Measurements from ENCODE around the gene RBM44. TPM values are rescaled to one million over a fixed set of nuclear protein-coding genes. Genes with fewer than 3 reads are reported as not detected.

RBM44 gene
- total RNA-seq, 1 experiment from 2014 or later: 0.14 TPM

GRCh38 chr2:237876061-237876526, 77.5 kb downstream of the RBM44 start:
- DNase-seq: no peak
- TF ChIP-seq, protein P1, sequence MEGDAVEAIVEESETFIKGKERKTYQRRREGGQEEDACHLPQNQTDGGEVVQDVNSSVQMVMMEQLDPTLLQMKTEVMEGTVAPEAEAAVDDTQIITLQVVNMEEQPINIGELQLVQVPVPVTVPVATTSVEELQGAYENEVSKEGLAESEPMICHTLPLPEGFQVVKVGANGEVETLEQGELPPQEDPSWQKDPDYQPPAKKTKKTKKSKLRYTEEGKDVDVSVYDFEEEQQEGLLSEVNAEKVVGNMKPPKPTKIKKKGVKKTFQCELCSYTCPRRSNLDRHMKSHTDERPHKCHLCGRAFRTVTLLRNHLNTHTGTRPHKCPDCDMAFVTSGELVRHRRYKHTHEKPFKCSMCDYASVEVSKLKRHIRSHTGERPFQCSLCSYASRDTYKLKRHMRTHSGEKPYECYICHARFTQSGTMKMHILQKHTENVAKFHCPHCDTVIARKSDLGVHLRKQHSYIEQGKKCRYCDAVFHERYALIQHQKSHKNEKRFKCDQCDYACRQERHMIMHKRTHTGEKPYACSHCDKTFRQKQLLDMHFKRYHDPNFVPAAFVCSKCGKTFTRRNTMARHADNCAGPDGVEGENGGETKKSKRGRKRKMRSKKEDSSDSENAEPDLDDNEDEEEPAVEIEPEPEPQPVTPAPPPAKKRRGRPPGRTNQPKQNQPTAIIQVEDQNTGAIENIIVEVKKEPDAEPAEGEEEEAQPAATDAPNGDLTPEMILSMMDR (IDR thresholded peaks at IDR 0.05; ENCODE audit: insufficient read depth in 1 of 2, low read depth in 1 of 2, low read length in 1 of 2, severe bottlenecking in 1 of 2, unreplicated experiment in 1 of 2): no peak
- Histone ChIP-seq H3K9me3 (no peaks in the 10 kb centered on the region), H3K36me3 (ENCODE audit: control insufficient read depth, insufficient read depth, low read length) (no peaks in the 10 kb centered on the region), H3K4me3 (ENCODE audit: low read depth, low read length) (no peak overlapping the region), H3K4me1 (no peaks in the 10 kb centered on the region), H3K27me3 (replicated peaks; ENCODE audit: control insufficient read depth, insufficient read depth, low read length) (no peaks in the 10 kb centered on the region)
- POLR2A ChIA-PET: no interaction called here
- intact Hi-C loops (cut with micrococcal nuclease; ENCODE audit: unreplicated experiment): no loop called here
- no peaks in the 10 kb centered on the region for H3K36me3 Mint-ChIP-seq (ENCODE audit: insufficient read depth, unreplicated experiment)
- BruUV-seq (replicated peaks): no TSS peak
- H3K9me3 Mint-ChIP-seq (ENCODE audit: unreplicated experiment): no peaks in the 10 kb centered on the region
- H3K27me3 Mint-ChIP-seq (ENCODE audit: insufficient read depth, unreplicated experiment): no peaks in the 10 kb centered on the region
- no peaks in the 10 kb centered on the region for H3K4me1 Mint-ChIP-seq (ENCODE audit: low read depth, unreplicated experiment)
- no peak overlapping the region for H3K27ac Mint-ChIP-seq (ENCODE audit: unreplicated experiment)
- H3K4me3 Mint-ChIP-seq (ENCODE audit: unreplicated experiment): no peak overlapping the region
- CTCF ChIA-PET: no interaction called here

- intact Hi-C loops (cut with micrococcal nuclease; ENCODE audit: unreplicated experiment): no loop called here
- BruUV-seq (replicated peaks): no TSS peak
- no peaks in the 10 kb centered on the region for H3K4me1 Mint-ChIP-seq (ENCODE audit: low read depth, unreplicated experiment)
These were observed 78.0 kb downstream of the RBM44 start for GRCh38 chr2:237876532-237876931.

GRCh38 chr2:237876951-237877491, 78.4 kb downstream of the RBM44 start:
- Mint-ChIP-seq H3K4me1 (ENCODE audit: low read depth, unreplicated experiment) (no peaks in the 10 kb centered on the region), H3K9me3 (ENCODE audit: unreplicated experiment) (no peaks in the 10 kb centered on the region), H3K4me3 (ENCODE audit: unreplicated experiment) (no peak overlapping the region), H3K27me3 (ENCODE audit: insufficient read depth, unreplicated experiment) (no peaks in the 10 kb centered on the region), H3K27ac (ENCODE audit: unreplicated experiment) (no peak overlapping the region), H3K36me3 (ENCODE audit: insufficient read depth, unreplicated experiment) (no peaks in the 10 kb centered on the region)
- no TSS peak for BruUV-seq (replicated peaks)
- TF ChIP-seq, protein P1 (IDR thresholded peaks at IDR 0.05; ENCODE audit: insufficient read depth in 1 of 2, low read depth in 1 of 2, low read length in 1 of 2, severe bottlenecking in 1 of 2, unreplicated experiment in 1 of 2): no peak
- H3K4me1 ChIP-seq: no peaks in the 10 kb centered on the region
- H3K36me3 ChIP-seq (ENCODE audit: control insufficient read depth, insufficient read depth, low read length): no peaks in the 10 kb centered on the region
- POLR2A ChIA-PET: no interaction called here
- CTCF ChIA-PET: no interaction called here
- no peaks in the 10 kb centered on the region for H3K27me3 ChIP-seq (replicated peaks; ENCODE audit: control insufficient read depth, insufficient read depth, low read length)
- intact Hi-C loops (cut with micrococcal nuclease; ENCODE audit: unreplicated experiment): no loop called here
- no peak for DNase-seq
- no peak overlapping the region for H3K4me3 ChIP-seq (ENCODE audit: low read depth, low read length)
- no peaks in the 10 kb centered on the region for H3K9me3 ChIP-seq

More at GRCh38 chr2:237876532-237876931, 78.0 kb downstream of the RBM44 start:
- H3K9me3 Mint-ChIP-seq (ENCODE audit: unreplicated experiment): no peaks in the 10 kb centered on the region
- H3K4me1 ChIP-seq: no peaks in the 10 kb centered on the region
- H3K4me3 Mint-ChIP-seq (ENCODE audit: unreplicated experiment): no peak overlapping the region
- TF ChIP-seq, protein P1 (IDR thresholded peaks at IDR 0.05; ENCODE audit: insufficient read depth in 1 of 2, low read depth in 1 of 2, low read length in 1 of 2, severe bottlenecking in 1 of 2, unreplicated experiment in 1 of 2): no peak
- H3K36me3 ChIP-seq (ENCODE audit: control insufficient read depth, insufficient read depth, low read length): no peaks in the 10 kb centered on the region
- no peaks in the 10 kb centered on the region for H3K36me3 Mint-ChIP-seq (ENCODE audit: insufficient read depth, unreplicated experiment)
- no peak for DNase-seq
- H3K27me3 ChIP-seq (replicated peaks; ENCODE audit: control insufficient read depth, insufficient read depth, low read length): no peaks in the 10 kb centered on the region
- no peaks in the 10 kb centered on the region for H3K27me3 Mint-ChIP-seq (ENCODE audit: insufficient read depth, unreplicated experiment)
- CTCF ChIA-PET: no interaction called here
- H3K27ac Mint-ChIP-seq (ENCODE audit: unreplicated experiment): no peak overlapping the region
- POLR2A ChIA-PET: no interaction called here
- no peaks in the 10 kb centered on the region for H3K9me3 ChIP-seq
- H3K4me3 ChIP-seq (ENCODE audit: low read depth, low read length): no peak overlapping the region
